Fibroblast of lung (primary cell): ENCODE measurements around the gene AGAP1.

Experiments used
- CTCF ChIP-seq, 2 donors: IDR thresholded peaks in 1 of 2; conservative IDR thresholded peaks in 1 of 2; 1 replicate in 1 of 2; 2 replicates in 1 of 2; pipeline ENCODE4 v1.5.1; 2011 to 2012; ENCODE audit warnings: low read length in 2 of 2, control low read depth in 1 of 2, inconsistent platforms in 1 of 2, low read depth in 1 of 2, mild to moderate bottlenecking in 1 of 2
- EZH2 ChIP-seq: IDR thresholded peaks from 2 replicates; pipeline ENCODE4 v1.5.1; 2012; ENCODE audit warnings: low read length, control low read depth, mild to moderate bottlenecking; ENCODE audit errors: missing control alignments

- no peak for TF ChIP-seq CTCF (conservative IDR thresholded peaks at IDR 0.05 in 1 of 2, IDR thresholded peaks at IDR 0.05 in 1 of 2; ENCODE audit: low read depth in 1 of 2, low read length in 2 of 2)
- no peak for TF ChIP-seq EZH2
These were observed 51.7 kb downstream of the AGAP1 start for GRCh38 chr2:235545339-235546150.
